Fibroblast of lung (primary cell): ENCODE data around the gene ATP8A2. TPM values are rescaled to one million over a fixed set of nuclear protein-coding genes. Genes with fewer than 3 reads are reported as not detected.

Experiments
- DNase-seq, 2 donors: peaks; one replicate each; pipeline versions ENCODE4 v3.0.0 to v3.0.0-alpha.2; 2010; ENCODE audit warnings: low read depth in 2 of 2
- H2AFZ ChIP-seq: 2 replicates; pipeline ENCODE4 v1.5.1; 2012; ENCODE audit warnings: low read length, control low read depth, inconsistent platforms
- H3K27ac ChIP-seq: 2 replicates; pipeline ENCODE4 v1.5.1; 2011; ENCODE audit warnings: low read length, control low read depth; ENCODE audit not compliant: insufficient read depth
- H3K27me3 ChIP-seq: 2 replicates; pipeline ENCODE4 v1.5.1; 2011; ENCODE audit warnings: mild to moderate bottlenecking, low read length; ENCODE audit not compliant: control insufficient read depth, insufficient read depth
- H3K36me3 ChIP-seq: 2 replicates; pipeline ENCODE4 v1.5.1; 2011; ENCODE audit warnings: low read length; ENCODE audit not compliant: control insufficient read depth, insufficient read depth
- H3K4me1 ChIP-seq: 2 replicates; pipeline ENCODE4 v1.5.1; 2011; ENCODE audit warnings: low read length; ENCODE audit not compliant: control insufficient read depth, insufficient read depth; ENCODE audit errors: extremely low read depth
- H3K4me2 ChIP-seq: 2 replicates; pipeline ENCODE4 v1.5.1; 2011; ENCODE audit warnings: low read length, control low read depth; ENCODE audit not compliant: insufficient read depth; ENCODE audit errors: extremely low read depth
- H3K4me3 ChIP-seq, 4 experiments: fragments of 200-600 bp in 1 of 4; sonication (generic) in 1 of 4; replicated peaks in 1 of 4; 2 replicates each; pipeline ENCODE4 v1.5.1; 2011 to 2016; ENCODE audit warnings: low read length in 4 of 4, low read depth in 3 of 4, mild to moderate bottlenecking in 3 of 4, control low read depth in 2 of 4, inconsistent platforms in 1 of 4, mixed read lengths in 1 of 4; ENCODE audit not compliant: insufficient read depth in 1 of 4; ENCODE audit errors: control extremely low read depth in 1 of 4
- H3K79me2 ChIP-seq: 2 replicates; pipeline ENCODE4 v1.5.1; 2012; ENCODE audit warnings: mild to moderate bottlenecking, low read length, inconsistent platforms; ENCODE audit not compliant: control insufficient read depth, insufficient read depth
- H3K9ac ChIP-seq: 2 replicates; pipeline ENCODE4 v1.5.1; 2011; ENCODE audit warnings: mild to moderate bottlenecking, low read length, control low read depth; ENCODE audit not compliant: insufficient read depth
- H3K9me3 ChIP-seq: 2 replicates; pipeline ENCODE4 v1.5.1; 2012; ENCODE audit warnings: low read depth, low read length; ENCODE audit not compliant: control insufficient read depth, insufficient read depth
- H4K20me1 ChIP-seq: 2 replicates; pipeline ENCODE4 v1.5.1; 2011; ENCODE audit warnings: low read length; ENCODE audit not compliant: control insufficient read depth, insufficient read depth; ENCODE audit errors: extremely low read depth
- EZH2 ChIP-seq: IDR thresholded peaks from 2 replicates; pipeline ENCODE4 v1.5.1; 2012; ENCODE audit warnings: low read length, control low read depth, mild to moderate bottlenecking; ENCODE audit errors: missing control alignments
- polyA plus RNA-seq, 2 donors: library from polyadenylated mRNA; depleted of rRNA in 1 of 2; stranded (reverse) in 1 of 2; unstranded in 1 of 2; fragments of >200 nt; gene quantifications; 2 replicates each; pipeline ENCODE4 v1.2.1, GENCODE V29; 2011 to 2012; ENCODE audit warnings: missing spikeins in 1 of 2
- total RNA-seq: library from RNA; depleted of rRNA; stranded (reverse); fragments of >200 nt; gene quantifications from 2 replicates; pipeline ENCODE4 v1.2.1, GENCODE V29; 2014
- TF ChIP-seq, protein P1 (sequence below), 2 donors: IDR thresholded peaks in 1 of 2; conservative IDR thresholded peaks in 1 of 2; 1 replicate in 1 of 2; 2 replicates in 1 of 2; pipeline ENCODE4 v1.5.1; 2011 to 2012; ENCODE audit warnings: low read length in 2 of 2, control low read depth in 1 of 2, inconsistent platforms in 1 of 2, low read depth in 1 of 2, mild to moderate bottlenecking in 1 of 2

The ATP8A2 gene
- total and polyA plus RNA-seq, 2 donors (not counting 1 experiment from before 2014, with no cell fraction given) = under 0.01 to 0.01 TPM

- DNase-seq = no peak
- Histone ChIP-seq H3K36me3 (no peaks in the 10 kb centered on the region), H3K27me3 (no peaks in the 10 kb centered on the region), H3K4me3 (no peak overlapping the region), H3K4me1 (no peaks in the 10 kb centered on the region), H2AFZ (no peak overlapping the region), H3K9ac (no peak overlapping the region), H3K9me3 (no peaks in the 10 kb centered on the region), H3K79me2 (no peaks in the 10 kb centered on the region), H4K20me1 (no peaks in the 10 kb centered on the region), H3K4me2 (no peak overlapping the region), H3K27ac (no peak overlapping the region)
- TF ChIP-seq, protein P1, sequence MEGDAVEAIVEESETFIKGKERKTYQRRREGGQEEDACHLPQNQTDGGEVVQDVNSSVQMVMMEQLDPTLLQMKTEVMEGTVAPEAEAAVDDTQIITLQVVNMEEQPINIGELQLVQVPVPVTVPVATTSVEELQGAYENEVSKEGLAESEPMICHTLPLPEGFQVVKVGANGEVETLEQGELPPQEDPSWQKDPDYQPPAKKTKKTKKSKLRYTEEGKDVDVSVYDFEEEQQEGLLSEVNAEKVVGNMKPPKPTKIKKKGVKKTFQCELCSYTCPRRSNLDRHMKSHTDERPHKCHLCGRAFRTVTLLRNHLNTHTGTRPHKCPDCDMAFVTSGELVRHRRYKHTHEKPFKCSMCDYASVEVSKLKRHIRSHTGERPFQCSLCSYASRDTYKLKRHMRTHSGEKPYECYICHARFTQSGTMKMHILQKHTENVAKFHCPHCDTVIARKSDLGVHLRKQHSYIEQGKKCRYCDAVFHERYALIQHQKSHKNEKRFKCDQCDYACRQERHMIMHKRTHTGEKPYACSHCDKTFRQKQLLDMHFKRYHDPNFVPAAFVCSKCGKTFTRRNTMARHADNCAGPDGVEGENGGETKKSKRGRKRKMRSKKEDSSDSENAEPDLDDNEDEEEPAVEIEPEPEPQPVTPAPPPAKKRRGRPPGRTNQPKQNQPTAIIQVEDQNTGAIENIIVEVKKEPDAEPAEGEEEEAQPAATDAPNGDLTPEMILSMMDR (conservative IDR thresholded peaks at IDR 0.05 in 1 of 2, IDR thresholded peaks at IDR 0.05 in 1 of 2; ENCODE audit: low read depth in 1 of 2, low read length in 2 of 2) = no peak
- no peak for TF ChIP-seq EZH2
Observed at GRCh38 chr13:25675060-25675459, 303.3 kb downstream of the ATP8A2 start.

GRCh38 chr13:25677956-25678355 is 306.2 kb downstream of the ATP8A2 start:
- Histone ChIP-seq H2AFZ (no peak overlapping the region), H3K27ac (no peak overlapping the region)
- DNase-seq = peak in 1 of 2 donors; percentile 23

GRCh38 chr13:25678398-25678797 is 306.6 kb downstream of the ATP8A2 start:
- Histone ChIP-seq H3K79me2 (no peaks in the 10 kb centered on the region), H3K4me3 (no peak overlapping the region), H3K27ac (no peak overlapping the region), H3K9ac (no peak overlapping the region), H4K20me1 (no peaks in the 10 kb centered on the region), H2AFZ (no peak overlapping the region), H3K4me2 (no peak overlapping the region), H3K9me3 (no peaks in the 10 kb centered on the region), H3K27me3 (no peaks in the 10 kb centered on the region), H3K4me1 (no peaks in the 10 kb centered on the region), H3K36me3 (no peaks in the 10 kb centered on the region)
- TF ChIP-seq, protein P1 (conservative IDR thresholded peaks at IDR 0.05 in 1 of 2, IDR thresholded peaks at IDR 0.05 in 1 of 2; ENCODE audit: low read depth in 1 of 2, low read length in 2 of 2) = no peak
- no peak for TF ChIP-seq EZH2
- no peak for DNase-seq

More at GRCh38 chr13:25677956-25678355, 306.2 kb downstream of the ATP8A2 start:
- H3K27me3 ChIP-seq = no peaks in the 10 kb centered on the region
- H3K4me3 ChIP-seq = no peak overlapping the region
- no peaks in the 10 kb centered on the region for H3K79me2 ChIP-seq
- no peaks in the 10 kb centered on the region for H4K20me1 ChIP-seq
- H3K4me2 ChIP-seq = no peak overlapping the region
- no peaks in the 10 kb centered on the region for H3K9me3 ChIP-seq
- H3K9ac ChIP-seq = no peak overlapping the region
- no peaks in the 10 kb centered on the region for H3K4me1 ChIP-seq
- no peaks in the 10 kb centered on the region for H3K36me3 ChIP-seq
- TF ChIP-seq EZH2 = no peak
- TF ChIP-seq, protein P1 (conservative IDR thresholded peaks at IDR 0.05 in 1 of 2, IDR thresholded peaks at IDR 0.05 in 1 of 2; ENCODE audit: low read depth in 1 of 2, low read length in 2 of 2) = no peak
